ENCODE results near the gene ARRDC2. TPM values are rescaled to one million over a fixed set of nuclear protein-coding genes. Genes with fewer than 3 reads are reported as not detected.
A peak's percentile ranks its signal among the peaks of the same experiment; 100 is the strongest.
"Not testable (repeated sequence)": the region's sequence is repeated elsewhere in the genome, so short reads cannot be mapped to it uniquely, and the experiment has no call there.

Gene ARRDC2
- total RNA-seq, 1 donor from 2014 or later: 16.6 TPM

- intact Hi-C loops (cut with micrococcal nuclease): no loop called here
- H3K4me1 ChIP-seq: peaks cover 21% of the 10 kb centered on the region
- no peaks in the 10 kb centered on the region for H3K36me3 ChIP-seq
- peak overlapping the region; percentile 82 for H3K4me3 ChIP-seq
- peak overlapping the region; percentile 94 for H3K27ac ChIP-seq (replicated peaks)
- no peak for DNase-seq
- no peak for TF ChIP-seq CTCF (IDR thresholded peaks at IDR 0.05; ENCODE audit: borderline replicate concordance)
- no peaks in the 10 kb centered on the region for H3K9me3 ChIP-seq (replicated peaks)
- H3K27me3 ChIP-seq (ENCODE audit: low read depth): peaks cover 39% of the 10 kb centered on the region
These were observed 7.5 kb upstream of the ARRDC2 start for GRCh38 chr19:18000480-18000914.

GRCh38 chr19:18000915-18001776 is 6.8 kb upstream of the ARRDC2 start:
- H3K27ac ChIP-seq (replicated peaks): peak overlapping the region; percentile 94
- peak overlapping the region; percentile 82 for H3K4me3 ChIP-seq
- H3K9me3 ChIP-seq (replicated peaks): no peaks in the 10 kb centered on the region
- TF ChIP-seq CTCF (IDR thresholded peaks at IDR 0.05; ENCODE audit: borderline replicate concordance): no peak
- intact Hi-C loops (cut with micrococcal nuclease): no loop called here
- DNase-seq: peak; percentile 91
- peaks cover 34% of the 10 kb centered on the region for H3K27me3 ChIP-seq (ENCODE audit: low read depth)
- H3K4me1 ChIP-seq: peaks cover 21% of the 10 kb centered on the region
- H3K36me3 ChIP-seq: no peaks in the 10 kb centered on the region

GRCh38 chr19:18001777-18002345 is 6.1 kb upstream of the ARRDC2 start:
- H3K9me3 ChIP-seq (replicated peaks): no peaks in the 10 kb centered on the region
- H3K27me3 ChIP-seq (ENCODE audit: low read depth): peaks cover 33% of the 10 kb centered on the region
- peaks cover 25% of the 10 kb centered on the region for H3K4me1 ChIP-seq
- H3K36me3 ChIP-seq: no peaks in the 10 kb centered on the region
- peak overlapping the region; percentile 82 for H3K4me3 ChIP-seq
- peak overlapping the region; percentile 94 for H3K27ac ChIP-seq (replicated peaks)
- no peak for TF ChIP-seq CTCF (IDR thresholded peaks at IDR 0.05; ENCODE audit: borderline replicate concordance)
- intact Hi-C loops (cut with micrococcal nuclease): no loop called here
- no peak for DNase-seq

GRCh38 chr19:18002347-18002850 is 5.6 kb upstream of the ARRDC2 start:
- Histone ChIP-seq H3K27ac (replicated peaks) (peak overlapping the region; percentile 94), H3K4me3 (peak overlapping the region; percentile 82), H3K36me3 (no peaks in the 10 kb centered on the region), H3K9me3 (replicated peaks) (no peaks in the 10 kb centered on the region), H3K4me1 (peaks cover 29% of the 10 kb centered on the region), H3K27me3 (ENCODE audit: low read depth) (peaks cover 33% of the 10 kb centered on the region)
- DNase-seq: peak; percentile 50
- TF ChIP-seq CTCF (IDR thresholded peaks at IDR 0.05; ENCODE audit: borderline replicate concordance): no peak
- intact Hi-C loops (cut with micrococcal nuclease): no loop called here

- intact Hi-C loops (cut with micrococcal nuclease): loop anchor here (2.0 to 5.0 kb wide), 2 partner anchors 42 to 53 kb away; no protein-coding TSS in a partner anchor
- not testable (repeated sequence) for DNase-seq; H3K27ac ChIP-seq (replicated peaks); H3K4me3 ChIP-seq; H3K9me3 ChIP-seq (replicated peaks)
- H3K36me3 ChIP-seq: peaks cover 23% of the 10 kb centered on the region
- peaks cover 60% of the 10 kb centered on the region for H3K4me1 ChIP-seq
- H3K27me3 ChIP-seq (ENCODE audit: low read depth): peaks cover 25% of the 10 kb centered on the region
These were observed 2.2 kb upstream of the ARRDC2 start for GRCh38 chr19:18005750-18006149.

All from left ventricle myocardium inferior (tissue), 1 donor.